SK-N-SH (cell line): ENCODE results near the gene SLC36A3. TPM values are rescaled to one million over a fixed set of nuclear protein-coding genes. Genes with fewer than 3 reads are reported as not detected.

Experiments
- CTCF ChIA-PET: fragments of 300-600, 350-600 bp; formaldehyde crosslinking; extraction: SDS; loops from one replicate; lab custom pipeline; 2021; lab: Yijun Ruan, JAX
- POLR2A ChIA-PET: fragments of 350-600 bp; sonication (Branson Sonifier 250); formaldehyde crosslinking; extraction: SDS; loops from one replicate; lab custom pipeline; 2020; ENCODE audit warnings: antibody characterized with exemption, inconsistent platforms; lab: Yijun Ruan, JAX
- DNase-seq: peaks from one replicate; pipeline ENCODE4 v3.0.0; 2012
- H2AFZ ChIP-seq: fragments of 200-600 bp; sonication (generic); 2 replicates; pipeline ENCODE4 v1.8.1; 2016; ENCODE audit warnings: antibody characterized with exemption, mild to moderate bottlenecking, low read depth
- H3F3A ChIP-seq: fragments of 200-600 bp; sonication (generic); replicated peaks from 2 replicates; pipeline ENCODE3; 2016; ENCODE audit warnings: antibody characterized with exemption, mild to moderate bottlenecking; ENCODE audit not compliant: insufficient read depth
- H3K27ac ChIP-seq, 2 experiments: fragments of 200-500 bp in 1 of 2; fragments of 200-600 bp in 1 of 2; sonication (Bioruptor generic) in 1 of 2; sonication (generic), shearing (Covaris generic) in 1 of 2; 2 replicates each; pipeline versions ENCODE4 v1.5.1 to v1.6.1; 2014 to 2016; ENCODE audit warnings: low read depth in 2 of 2, inconsistent platforms in 1 of 2, low read length in 1 of 2, mild to moderate bottlenecking in 1 of 2, mixed read lengths in 1 of 2
- H3K27me3 ChIP-seq: fragments of 200-600 bp; sonication (generic), shearing (Covaris generic); 2 replicates; pipeline ENCODE4 v1.6.1; 2016; ENCODE audit warnings: mixed run types; ENCODE audit not compliant: insufficient read depth
- H3K36me3 ChIP-seq, 2 experiments: fragments of 200-500 bp in 1 of 2; fragments of 200-600 bp in 1 of 2; sonication (Bioruptor generic) in 1 of 2; sonication (generic) in 1 of 2; replicated peaks in 1 of 2; 2 replicates each; pipeline versions ENCODE3 to v1.5.1; 2014 to 2016; ENCODE audit warnings: low read length in 1 of 2, mild to moderate bottlenecking in 1 of 2; ENCODE audit not compliant: insufficient read depth in 2 of 2, control insufficient read depth in 1 of 2
- H3K4me1 ChIP-seq, 2 experiments: fragments of 200-500 bp in 1 of 2; fragments of 200-600 bp in 1 of 2; sonication (Bioruptor generic) in 1 of 2; sonication (generic), shearing (Covaris generic) in 1 of 2; 2 replicates each; pipeline versions ENCODE4 v1.5.1 to v1.6.1; 2014 to 2016; ENCODE audit warnings: low read depth in 1 of 2, low read length in 1 of 2, mixed run types in 1 of 2; ENCODE audit not compliant: insufficient read depth in 2 of 2, control insufficient read depth in 1 of 2
- H3K4me2 ChIP-seq: fragments of 200-600 bp; sonication (generic), shearing (Covaris generic); 2 replicates; pipeline ENCODE4 v1.6.1; 2017; ENCODE audit warnings: mixed run types
- H3K4me3 ChIP-seq, 2 experiments: fragments of 200-500 bp in 1 of 2; fragments of 200-600 bp in 1 of 2; sonication (Bioruptor generic) in 1 of 2; sonication (generic), shearing (Covaris generic) in 1 of 2; 2 replicates each; pipeline versions ENCODE4 v1.5.1 to v1.8.1; 2014 to 2016; ENCODE audit warnings: low read depth in 2 of 2, inconsistent platforms in 1 of 2, low read length in 1 of 2, mild to moderate bottlenecking in 1 of 2, mixed read lengths in 1 of 2, moderate library complexity in 1 of 2
- H3K79me2 ChIP-seq: fragments of 200-600 bp; sonication (generic); 2 replicates; pipeline ENCODE4 v1.8.1; 2017; ENCODE audit warnings: mild to moderate bottlenecking; ENCODE audit not compliant: insufficient read depth
- H3K9ac ChIP-seq: fragments of 200-600 bp; sonication (generic); 2 replicates; pipeline ENCODE4 v1.6.1; 2017; ENCODE audit warnings: mixed run types
- H3K9me2 ChIP-seq: fragments of 200-600 bp; sonication (generic); 2 replicates; pipeline ENCODE4 v1.6.1; 2017; ENCODE audit warnings: mixed run types
- H3K9me3 ChIP-seq: fragments of 200-600 bp; sonication (generic); 2 replicates; pipeline ENCODE4 v1.6.1; 2017; ENCODE audit warnings: mixed run types, mild to moderate bottlenecking, moderate library complexity
- H4K20me1 ChIP-seq: fragments of 200-600 bp; sonication (generic); 2 replicates; pipeline ENCODE4 v1.6.1; 2017; ENCODE audit warnings: mild to moderate bottlenecking, mixed run types; ENCODE audit not compliant: insufficient read depth
- CHD2 ChIP-seq: fragments of 150-350 bp; IDR thresholded peaks from 2 replicates; pipeline ENCODE4 v1.6.1; 2018; ENCODE audit warnings: low read length; ENCODE audit not compliant: partially characterized antibody
- CTCF ChIP-seq: fragments of 200-600 bp; sonication (generic); IDR thresholded peaks from 2 replicates; pipeline ENCODE4 v1.6.1; 2017; ENCODE audit warnings: antibody characterized with exemption, mild to moderate bottlenecking, moderate library complexity
- ELF1 ChIP-seq: IDR thresholded peaks from 2 replicates; pipeline ENCODE4 v1.4.0; 2012
- EP300 ChIP-seq, 2 experiments: IDR thresholded peaks; 2 replicates each; pipeline versions ENCODE4 v1.4.0 to v1.6.1; 2012; ENCODE audit warnings: borderline replicate concordance in 1 of 2, low read depth in 1 of 2, low read length in 1 of 2
- EZH2phosphoT487 ChIP-seq: fragments of 200-600 bp; sonication (generic); IDR thresholded peaks from 2 replicates; pipeline ENCODE4 v1.6.1; 2017; ENCODE audit warnings: low read depth, mixed run types, mild to moderate bottlenecking, antibody characterized with exemption, moderate library complexity, borderline replicate concordance
- FOSL2 ChIP-seq: IDR thresholded peaks from 2 replicates; pipeline ENCODE4 v1.4.0; 2012; ENCODE audit warnings: low read depth, mild to moderate bottlenecking, moderate library complexity, borderline replicate concordance
- FOXJ3 ChIP-seq: sonication (generic); formaldehyde crosslinking; IDR thresholded peaks from 2 replicates; pipeline ENCODE4 v1.5.1; 2020; ENCODE audit warnings: mild to moderate bottlenecking, missing genetic modification reagents
- GATA2 ChIP-seq: sonication (generic); formaldehyde crosslinking; IDR thresholded peaks from 2 replicates; pipeline ENCODE4 v1.5.0; 2020; ENCODE audit warnings: mild to moderate bottlenecking, missing genetic modification reagents
- IRF3 ChIP-seq: fragments of 150-350 bp; IDR thresholded peaks from 2 replicates; pipeline ENCODE4 v1.6.1; 2016; ENCODE audit warnings: mild to moderate bottlenecking, low read depth, low read length
- JUND ChIP-seq: IDR thresholded peaks from 2 replicates; pipeline ENCODE4 v1.4.0; 2012
- MAX ChIP-seq: IDR thresholded peaks from 2 replicates; pipeline ENCODE4 v1.4.0; 2012; ENCODE audit warnings: low read depth
- MEF2A ChIP-seq: IDR thresholded peaks from 2 replicates; pipeline ENCODE4 v1.4.0; 2012; ENCODE audit warnings: low read depth, borderline replicate concordance
- NFIC ChIP-seq: IDR thresholded peaks from 2 replicates; pipeline ENCODE4 v1.4.0; 2012; ENCODE audit warnings: borderline replicate concordance
- NRF1 ChIP-seq: IDR thresholded peaks from 2 replicates; pipeline ENCODE4 v1.6.1; 2012; ENCODE audit warnings: low read depth, mild to moderate bottlenecking, low read length
- PBX3 ChIP-seq: IDR thresholded peaks from 2 replicates; pipeline ENCODE4; 2012
- POLR2AphosphoS5 ChIP-seq: IDR thresholded peaks from 2 replicates; pipeline ENCODE4 v1.6.1; 2012; ENCODE audit warnings: low read depth, low read length
- RCOR1 ChIP-seq: fragments of 150-350 bp; IDR thresholded peaks from 2 replicates; pipeline ENCODE4 v1.6.1; 2017; ENCODE audit warnings: antibody characterized with exemption, low read length
- SMC3 ChIP-seq: IDR thresholded peaks from 2 replicates; pipeline ENCODE4 v1.6.1; 2012; ENCODE audit warnings: low read depth, low read length, improper control_type of control experiment
- TCF12 ChIP-seq: IDR thresholded peaks from 2 replicates; pipeline ENCODE4 v1.4.0; 2012
- USF2 ChIP-seq: fragments of 150-350 bp; IDR thresholded peaks from 2 replicates; pipeline ENCODE4 v1.6.1; 2017; ENCODE audit warnings: antibody characterized with exemption, low read length, low read depth, borderline replicate concordance
- YY1 ChIP-seq: IDR thresholded peaks from 2 replicates; pipeline ENCODE4 v1.4.0; 2012; ENCODE audit warnings: low read depth, mild to moderate bottlenecking
- ZBTB33 ChIP-seq: IDR thresholded peaks from 2 replicates; pipeline ENCODE4 v1.4.0; 2012; ENCODE audit warnings: low read depth, borderline replicate concordance
- WGBS: methylation state at CpG from one replicate; pipeline ENCODE4 v1.1.6; 2017; ENCODE audit warnings: low lambda C conversion rate; 5-methylcytosine and 5-hydroxymethylcytosine counted together
- polyA plus RNA-seq, 3 experiments: library from polyadenylated mRNA; depleted of rRNA; stranded (reverse); fragments of >200 nt; gene quantifications; 2 replicates each; pipeline ENCODE4 v1.2.3, GENCODE V29; 2012

SLC36A3 gene
- polyA plus RNA-seq, 1 of the 3 experiments (the other 2 are of a cell fraction): not detected

DNA sequence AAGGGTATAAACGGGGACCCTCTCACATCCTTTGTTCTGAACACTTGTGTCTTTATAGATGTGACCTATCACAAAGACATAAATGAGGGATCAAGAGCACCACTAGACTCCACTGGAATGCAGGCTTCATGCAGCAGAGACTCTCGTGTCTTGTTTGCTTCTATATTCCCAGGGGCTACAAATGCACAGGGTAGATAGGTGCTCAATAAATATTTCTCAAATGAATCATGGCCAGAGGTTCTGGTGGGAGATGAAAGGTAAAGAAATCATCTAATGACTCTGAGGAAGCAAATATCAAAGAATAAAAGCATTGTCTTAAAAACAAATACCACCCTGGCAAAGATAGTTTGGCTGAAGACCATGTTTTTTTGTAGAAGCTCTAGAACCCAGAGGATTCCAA lies 6.6 kb downstream of the SLC36A3 start:
- no peak overlapping the region for H3K4me2 ChIP-seq
- H3K27ac ChIP-seq: no peak overlapping the region
- 12% methylated on average over 2 of the region's 2 CpGs for WGBS
- no peaks in the 10 kb centered on the region for H4K20me1 ChIP-seq
- TF ChIP-seq CHD2 (no peak), SMC3 (no peak), EZH2phosphoT487 (no peak), GATA2 (CRISPR knock-in tag) (no peak), NRF1 (no peak), YY1 (no peak), MEF2A (no peak), CTCF (no peak), IRF3 (no peak), FOSL2 (no peak), FOXJ3 (CRISPR knock-in tag) (no peak), TCF12 (no peak)
- no peak overlapping the region for H3K9ac ChIP-seq
- no peak overlapping the region for H2AFZ ChIP-seq
- H3K36me3 ChIP-seq: no peaks in the 10 kb centered on the region
- H3K27me3 ChIP-seq: peaks cover 6% of the 10 kb centered on the region
- no peak overlapping the region for H3K4me3 ChIP-seq
- no peak for DNase-seq
- ChIA-PET POLR2A (no interaction called here), CTCF (interaction anchor here (0.7 to 2.3 kb wide), 3 partner anchors 11 to 132 kb away, joined by 3 to 8 read pairs (median 5); no protein-coding TSS in a partner anchor)
- no peaks in the 10 kb centered on the region for H3F3A ChIP-seq
- no peaks in the 10 kb centered on the region for H3K9me3 ChIP-seq
- H3K9me2 ChIP-seq: no peaks in the 10 kb centered on the region
- H3K79me2 ChIP-seq: no peaks in the 10 kb centered on the region
- H3K4me1 ChIP-seq: no peaks in the 10 kb centered on the region; a peak in 1 of 4 replicates

DNA sequence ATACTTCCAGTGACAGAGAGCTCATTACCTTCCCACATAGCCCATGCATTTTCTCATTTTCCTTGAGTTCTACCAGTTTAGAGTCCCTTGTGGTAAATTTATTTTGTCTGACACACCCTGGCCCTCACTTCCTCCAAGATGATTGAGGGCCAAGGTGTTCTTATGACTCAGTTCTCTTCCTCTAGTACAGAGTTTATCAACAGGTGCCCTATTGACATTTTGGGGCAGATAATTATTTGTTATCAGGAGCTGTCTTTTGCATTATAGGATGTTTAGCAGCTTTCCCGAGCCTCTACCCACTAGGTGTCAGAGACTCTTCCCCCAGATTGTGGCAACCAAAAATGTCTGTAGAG lies 7.1 kb downstream of the SLC36A3 start:
- Histone ChIP-seq H3K36me3 (no peaks in the 10 kb centered on the region), H3K9ac (no peak overlapping the region), H3K4me2 (no peak overlapping the region), H3K27ac (no peak overlapping the region), H3K9me3 (no peaks in the 10 kb centered on the region), H4K20me1 (no peaks in the 10 kb centered on the region), H2AFZ (no peak overlapping the region), H3K79me2 (no peaks in the 10 kb centered on the region), H3F3A (no peaks in the 10 kb centered on the region), H3K27me3 (peaks cover 5% of the 10 kb centered on the region), H3K4me3 (no peak overlapping the region), H3K4me1 (no peaks in the 10 kb centered on the region; a peak in 1 of 4 replicates), H3K9me2 (no peaks in the 10 kb centered on the region)
- no peak for DNase-seq
- ChIA-PET CTCF (interaction anchor here (1.6 to 2.3 kb wide), 2 partner anchors 11 to 14 kb away, joined by 3 to 5 read pairs; no protein-coding TSS in a partner anchor), POLR2A (no interaction called here)
- WGBS: 13% methylated on average over 1 of the region's 1 CpG
- TF ChIP-seq USF2: no peak
- no peak for TF ChIP-seq SMC3
- no peak for TF ChIP-seq EZH2phosphoT487
- no peak for TF ChIP-seq POLR2AphosphoS5
- no peak for TF ChIP-seq ZBTB33
- TF ChIP-seq MEF2A: no peak
- no peak for TF ChIP-seq MAX
- no peak for TF ChIP-seq EP300 (IDR thresholded peaks at IDR 0.05; ENCODE audit: borderline replicate concordance in 1 of 2, low read depth in 1 of 2, low read length in 1 of 2)
- no peak for TF ChIP-seq PBX3
- no peak for TF ChIP-seq GATA2 (CRISPR knock-in tag)
- no peak for TF ChIP-seq JUND
- no peak for TF ChIP-seq NFIC
- no peak for TF ChIP-seq ELF1
- no peak for TF ChIP-seq FOSL2
- no peak for TF ChIP-seq CHD2
- no peak for TF ChIP-seq RCOR1
